GM12873 (cell line): ENCODE measurements around the gene RAET1L.
A peak's percentile ranks its signal among the peaks of the same experiment; 100 is the strongest.

ENCODE experiments used
- CTCF ChIP-seq: IDR thresholded peaks from 2 replicates; pipeline ENCODE4 v1.5.1; 2012; ENCODE audit warnings: low read depth, mild to moderate bottlenecking, moderate library complexity, low read length, control low read depth; ENCODE audit not compliant: insufficient read depth; ENCODE audit errors: missing control alignments

RAET1L gene

GRCh38 chr6:150025201-150025917 lies at the start of gene RAET1L:
Gene RAET1L, minus strand, starts transcription at chr6:150025532. Its CDS starts 61 bp downstream, at chr6:150025471.
- TF ChIP-seq CTCF, result no peak

- no peak for TF ChIP-seq CTCF
Observed at GRCh38 chr6:150075034-150075421, 49.7 kb upstream of the RAET1L start.

GRCh38 chr6:150072201-150072600 lies 46.9 kb upstream of the RAET1L start:
- TF ChIP-seq CTCF, result no peak

- no peak for TF ChIP-seq CTCF
Observed at GRCh38 chr6:150070236-150070818, 45.0 kb upstream of the RAET1L start.

- no peak for TF ChIP-seq CTCF
Observed at GRCh38 chr6:150069706-150070105, 44.4 kb upstream of the RAET1L start.

GRCh38 chr6:150068720-150069648 lies 43.7 kb upstream of the RAET1L start, which contains the start of gene ULBP3:
Gene ULBP3, minus strand, starts transcription at chr6:150069121. Its CDS starts 55 bp downstream, at chr6:150069066.
- peak; percentile 13 for TF ChIP-seq CTCF

GRCh38 chr6:150068151-150068550 lies 42.8 kb upstream of the RAET1L start:
- TF ChIP-seq CTCF, result no peak
